Effector memory CD8-positive, alpha-beta T cell (primary cell): Measurements from ENCODE around the gene NEU1.
"Not testable (repeated sequence)": the region's sequence is repeated elsewhere in the genome, so short reads cannot be mapped to it uniquely, and the experiment has no call there.

ENCODE experiments used
- ATAC-seq: fragments of 150-1000 bp; cut with Tn5 transposase; replicated peaks from 2 replicates; pipeline ENCODE4 v1.10.0; 2021; ENCODE audit warnings: mild to moderate bottlenecking, moderate library complexity
- DNase-seq, 3 experiments: peaks; one replicate each; pipeline ENCODE4 v3.0.0; 2021
- H3K27ac Mint-ChIP-seq, 2 donors: one replicate each; pipeline ENCODE4 v1.8.0; 2022; ENCODE audit warnings: mild to moderate bottlenecking in 2 of 2, mixed read lengths in 2 of 2, moderate library complexity in 2 of 2
- H3K27me3 Mint-ChIP-seq, 2 donors: one replicate each; pipeline ENCODE4 v1.8.0; 2022; ENCODE audit warnings: mixed read lengths in 2 of 2
- H3K36me3 Mint-ChIP-seq: one replicate; pipeline ENCODE4 v1.8.0; 2022; ENCODE audit warnings: mild to moderate bottlenecking, moderate library complexity, mixed read lengths; ENCODE audit not compliant: insufficient read depth
- H3K4me1 Mint-ChIP-seq, 2 donors: one replicate each; pipeline ENCODE4 v1.8.0; 2022; ENCODE audit warnings: low read depth in 2 of 2, mixed read lengths in 2 of 2
- H3K4me3 Mint-ChIP-seq, 2 donors: one replicate each; pipeline ENCODE4 v1.8.0; 2022; ENCODE audit warnings: mild to moderate bottlenecking in 2 of 2, mixed read lengths in 2 of 2, moderate library complexity in 2 of 2
- H3K9me3 Mint-ChIP-seq, 2 donors: one replicate each; pipeline ENCODE4 v1.8.0; 2022; ENCODE audit warnings: mixed read lengths in 2 of 2

Gene NEU1

DNA sequence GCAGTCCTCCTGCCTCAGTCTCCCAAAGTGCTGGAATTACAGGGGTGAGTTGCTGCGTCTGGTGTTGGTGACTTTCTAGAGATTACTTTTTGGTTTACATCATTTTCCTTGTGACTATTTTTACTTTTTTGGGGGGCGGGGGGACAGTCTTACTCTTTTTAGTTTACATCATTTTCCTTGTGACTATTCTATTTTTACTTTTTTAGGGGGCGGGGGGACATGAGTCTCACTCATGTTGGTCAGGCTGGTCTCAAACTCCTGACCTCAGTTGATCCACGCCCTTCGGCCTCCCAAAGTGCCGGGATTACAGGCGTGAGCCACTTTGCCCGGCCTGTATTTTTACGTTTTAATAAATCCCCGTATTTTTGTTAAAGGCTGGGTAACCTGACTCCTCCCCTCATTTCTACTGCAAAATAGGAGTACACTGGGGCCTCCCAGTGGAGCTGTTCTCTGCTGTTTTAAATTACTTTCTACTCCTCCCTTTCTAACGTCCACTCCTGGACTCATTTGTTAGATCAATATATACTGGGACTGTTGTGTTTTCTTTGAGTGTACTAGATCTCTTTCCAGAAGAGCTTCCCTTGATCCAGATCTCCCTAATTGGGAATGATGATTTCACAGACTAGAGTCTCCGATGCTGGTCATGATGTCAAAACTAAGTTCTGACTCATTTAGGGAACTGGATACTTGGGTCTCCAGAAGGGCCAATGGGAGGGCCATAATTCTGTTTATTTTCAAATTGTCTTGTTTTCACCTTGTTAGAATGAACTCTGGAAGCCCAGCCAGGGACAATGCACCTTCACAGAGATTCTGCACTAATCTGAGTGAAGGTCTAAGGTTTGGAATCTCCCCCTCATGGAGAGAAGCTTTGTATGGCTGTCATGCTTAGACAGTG, 25.9 kb downstream of the NEU1 start:
- H3K4me1 Mint-ChIP-seq, result peaks cover 26 to 29% of the 10 kb centered on the region in 2 donors
- no peak for ATAC-seq
- peaks cover 78% of the 10 kb centered on the region for H3K36me3 Mint-ChIP-seq
- peak overlapping the region; percentile 85 to 93 for H3K4me3 Mint-ChIP-seq
- H3K27me3 Mint-ChIP-seq, result no peaks in the 10 kb centered on the region
- H3K27ac Mint-ChIP-seq, result peak overlapping the region; percentile 99 to 100
- no peaks in the 10 kb centered on the region for H3K9me3 Mint-ChIP-seq
- no peak for DNase-seq

DNA sequence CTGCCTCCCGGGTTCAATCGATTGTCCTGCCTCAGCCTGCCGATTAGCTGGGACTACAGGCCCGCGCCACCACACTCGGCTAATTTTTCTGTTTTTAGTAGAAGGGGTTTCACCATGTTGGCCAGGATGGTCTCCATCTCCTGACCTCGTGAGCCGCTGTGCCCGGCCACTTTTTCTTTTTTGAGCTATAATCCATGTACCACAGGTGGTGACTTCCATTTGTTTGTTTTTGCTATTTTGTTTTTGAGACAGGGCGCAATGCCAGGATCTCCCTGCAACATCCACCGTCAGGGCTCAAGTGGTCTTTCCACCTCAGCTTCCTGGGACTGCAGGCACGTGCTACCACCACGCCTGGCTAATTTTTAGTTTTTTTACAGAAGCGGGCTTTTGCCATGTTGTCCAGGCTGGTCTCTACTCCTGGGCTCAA, 26.6 kb downstream of the NEU1 start:
- DNase-seq (no peak), ATAC-seq (no peak)
- Mint-ChIP-seq H3K27me3 (no peaks in the 10 kb centered on the region), H3K9me3 (no peaks in the 10 kb centered on the region), H3K36me3 (peaks cover 71% of the 10 kb centered on the region), H3K4me1 (peaks cover 26 to 29% of the 10 kb centered on the region in 2 donors), H3K4me3 (peak overlapping the region; percentile 85 to 93), H3K27ac (peak overlapping the region; percentile 99 to 100)

DNA sequence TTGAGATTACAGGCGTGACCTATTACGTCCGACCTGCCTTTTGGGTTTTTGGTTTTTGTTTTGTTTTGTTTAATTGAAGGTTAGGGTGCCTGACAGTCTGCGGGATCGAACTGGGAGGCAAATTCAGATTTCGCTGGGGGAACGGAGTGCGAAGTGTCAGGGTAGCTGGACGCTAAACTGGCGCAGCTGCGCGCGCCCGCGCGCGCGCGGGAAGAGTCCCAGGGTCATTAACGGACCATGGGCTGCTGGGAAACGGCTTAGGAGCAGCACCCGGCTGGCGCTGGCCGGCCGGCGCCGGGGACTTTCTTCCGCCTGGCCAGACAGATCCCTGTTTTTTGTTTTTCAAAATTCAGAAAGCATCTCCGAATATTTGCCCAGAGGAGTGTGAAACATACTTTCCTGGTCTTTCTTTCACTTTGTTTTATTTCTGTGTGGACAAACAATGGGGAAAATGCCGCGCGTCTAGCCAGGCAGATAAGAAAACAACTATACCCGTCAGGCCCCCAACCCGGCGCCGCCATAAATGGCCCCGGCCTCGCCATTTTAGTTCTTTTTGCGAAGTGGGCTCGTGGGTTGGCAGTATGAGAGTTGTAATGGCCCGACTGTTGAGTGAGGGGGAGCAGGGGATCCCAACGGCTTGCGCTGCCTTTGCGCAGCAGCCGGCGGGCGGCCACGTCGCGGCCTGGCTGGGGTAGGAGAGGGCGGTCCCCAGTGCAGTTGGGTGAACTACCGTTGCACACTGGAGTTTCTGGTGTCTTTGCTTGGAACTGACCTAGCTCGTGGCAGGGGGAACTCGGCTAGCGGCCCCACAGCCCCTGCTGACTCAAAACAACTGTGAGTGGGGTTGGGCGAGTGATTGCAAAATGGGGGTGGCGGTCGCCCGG, 28.0 kb downstream of the NEU1 start:
- Mint-ChIP-seq H3K4me3 (peak overlapping the region; percentile 85 to 93), H3K9me3 (no peaks in the 10 kb centered on the region), H3K36me3 (peaks cover 57% of the 10 kb centered on the region), H3K4me1 (peaks cover 31 to 44% of the 10 kb centered on the region in 2 donors), H3K27me3 (no peaks in the 10 kb centered on the region), H3K27ac (peak overlapping the region; percentile 99 to 100)
- peak; percentile 67 for ATAC-seq
- DNase-seq, result peak; percentile 68 to 83 (median 74)

DNA sequence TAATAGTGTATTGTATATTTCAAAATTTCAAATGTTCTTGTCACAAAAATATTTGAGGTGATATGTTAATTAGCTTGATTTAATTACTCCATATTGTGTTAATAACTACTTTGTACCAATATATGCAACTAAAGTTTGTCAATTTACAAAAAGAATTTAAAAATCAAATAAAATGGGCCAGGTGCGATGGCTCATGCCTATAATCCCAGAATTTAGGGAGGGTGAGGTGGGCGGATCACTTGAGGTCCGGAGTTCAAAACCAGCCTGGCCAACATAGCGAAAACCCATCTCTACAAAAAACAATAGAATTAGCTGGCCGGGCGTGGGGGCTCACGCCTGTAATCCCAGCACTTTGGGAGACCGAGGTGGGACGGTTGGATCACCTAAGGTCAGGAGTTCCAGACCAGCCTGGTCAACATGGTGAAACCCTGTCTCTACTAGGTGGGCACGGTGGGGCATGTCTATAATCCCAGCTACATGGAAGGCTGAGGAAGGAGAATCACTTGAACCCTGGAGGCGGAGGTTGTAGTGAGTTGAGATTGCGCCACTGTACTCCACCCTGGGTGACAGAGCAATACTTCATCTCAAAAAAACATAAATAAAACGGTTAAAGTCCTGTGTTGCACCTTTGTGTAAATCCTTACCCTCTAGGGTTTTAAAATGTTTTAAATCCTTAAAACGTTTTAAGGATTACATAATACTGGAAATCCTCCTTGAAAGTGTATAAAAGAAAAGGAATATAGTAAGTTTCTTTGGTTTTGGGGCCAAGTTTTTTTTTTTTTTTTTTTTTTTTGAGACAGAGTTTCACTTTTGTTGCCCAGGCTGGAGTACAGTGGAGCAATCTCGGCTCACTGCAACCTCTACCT, 31.0 kb downstream of the NEU1 start:
- Mint-ChIP-seq H3K4me1 (peaks cover 29 to 39% of the 10 kb centered on the region in 2 donors), H3K27ac (peak overlapping the region in 1 of 2 donors; percentile 44)
- DNase-seq, result no peak

DNA sequence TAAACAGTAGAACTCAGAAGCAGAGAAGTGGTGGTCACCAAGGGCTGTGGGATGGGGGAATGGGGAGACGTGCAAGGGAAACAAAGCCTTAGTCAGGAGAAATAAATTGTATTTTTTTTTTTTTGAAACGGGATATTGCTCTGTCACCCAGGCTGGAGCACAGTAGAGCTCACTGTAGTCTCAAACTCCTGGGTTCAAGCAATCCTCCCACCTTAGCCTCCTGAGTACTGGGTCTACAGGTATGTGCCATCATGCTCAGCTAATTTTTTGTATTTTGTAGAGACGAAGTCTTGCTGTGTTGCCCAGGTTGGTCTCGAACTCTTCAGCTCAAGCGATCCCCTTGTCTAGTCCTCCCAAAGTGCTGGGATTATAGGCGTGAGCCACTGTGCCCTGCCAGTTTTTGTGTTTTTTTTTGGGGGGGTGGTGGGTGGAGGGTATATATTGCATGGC, 31.7 kb downstream of the NEU1 start:
- Mint-ChIP-seq H3K36me3 (peaks cover 28% of the 10 kb centered on the region), H3K27ac (peak overlapping the region; percentile 90 to 93), H3K4me1 (peaks cover 23 to 35% of the 10 kb centered on the region in 2 donors), H3K4me3 (peak overlapping the region; percentile 87 to 88), H3K9me3 (no peaks in the 10 kb centered on the region), H3K27me3 (no peaks in the 10 kb centered on the region)
- DNase-seq (no peak), ATAC-seq (no peak)

More for the DNA sequence above, 31.0 kb downstream of the NEU1 start:
- no peaks in the 10 kb centered on the region for H3K9me3 Mint-ChIP-seq
- peaks cover 34% of the 10 kb centered on the region for H3K36me3 Mint-ChIP-seq
- ATAC-seq, result no peak
- no peaks in the 10 kb centered on the region for H3K27me3 Mint-ChIP-seq
- peak overlapping the region; percentile 87 to 88 for H3K4me3 Mint-ChIP-seq

DNA sequence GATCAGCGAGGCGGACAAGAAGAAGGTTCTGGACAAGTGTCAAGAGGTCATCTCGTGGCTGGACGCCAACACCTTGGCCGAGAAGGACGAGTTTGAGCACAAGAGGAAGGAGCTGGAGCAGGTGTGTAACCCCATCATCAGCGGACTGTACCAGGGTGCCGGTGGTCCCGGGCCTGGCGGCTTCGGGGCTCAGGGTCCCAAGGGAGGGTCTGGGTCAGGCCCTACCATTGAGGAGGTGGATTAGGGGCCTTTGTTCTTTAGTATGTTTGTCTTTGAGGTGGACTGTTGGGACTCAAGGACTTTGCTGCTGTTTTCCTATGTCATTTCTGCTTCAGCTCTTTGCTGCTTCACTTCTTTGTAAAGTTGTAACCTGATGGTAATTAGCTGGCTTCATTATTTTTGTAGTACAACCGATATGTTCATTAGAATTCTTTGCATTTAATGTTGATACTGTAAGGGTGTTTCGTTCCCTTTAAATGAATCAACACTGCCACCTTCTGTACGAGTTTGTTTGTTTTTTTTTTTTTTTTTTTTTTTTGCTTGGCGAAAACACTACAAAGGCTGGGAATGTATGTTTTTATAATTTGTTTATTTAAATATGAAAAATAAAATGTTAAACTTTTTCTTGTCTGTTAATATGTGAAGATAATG, 32.9 kb downstream of the NEU1 start:
- Mint-ChIP-seq H3K4me3 (peak overlapping the region; percentile 87 to 88), H3K9me3 (no peaks in the 10 kb centered on the region), H3K27ac (peak overlapping the region; percentile 90 to 93), H3K36me3 (peaks cover 20% of the 10 kb centered on the region), H3K4me1 (peaks cover 17 to 33% of the 10 kb centered on the region in 2 donors), H3K27me3 (no peaks in the 10 kb centered on the region)
- no peak for DNase-seq
- ATAC-seq, result peak; percentile 31

DNA sequence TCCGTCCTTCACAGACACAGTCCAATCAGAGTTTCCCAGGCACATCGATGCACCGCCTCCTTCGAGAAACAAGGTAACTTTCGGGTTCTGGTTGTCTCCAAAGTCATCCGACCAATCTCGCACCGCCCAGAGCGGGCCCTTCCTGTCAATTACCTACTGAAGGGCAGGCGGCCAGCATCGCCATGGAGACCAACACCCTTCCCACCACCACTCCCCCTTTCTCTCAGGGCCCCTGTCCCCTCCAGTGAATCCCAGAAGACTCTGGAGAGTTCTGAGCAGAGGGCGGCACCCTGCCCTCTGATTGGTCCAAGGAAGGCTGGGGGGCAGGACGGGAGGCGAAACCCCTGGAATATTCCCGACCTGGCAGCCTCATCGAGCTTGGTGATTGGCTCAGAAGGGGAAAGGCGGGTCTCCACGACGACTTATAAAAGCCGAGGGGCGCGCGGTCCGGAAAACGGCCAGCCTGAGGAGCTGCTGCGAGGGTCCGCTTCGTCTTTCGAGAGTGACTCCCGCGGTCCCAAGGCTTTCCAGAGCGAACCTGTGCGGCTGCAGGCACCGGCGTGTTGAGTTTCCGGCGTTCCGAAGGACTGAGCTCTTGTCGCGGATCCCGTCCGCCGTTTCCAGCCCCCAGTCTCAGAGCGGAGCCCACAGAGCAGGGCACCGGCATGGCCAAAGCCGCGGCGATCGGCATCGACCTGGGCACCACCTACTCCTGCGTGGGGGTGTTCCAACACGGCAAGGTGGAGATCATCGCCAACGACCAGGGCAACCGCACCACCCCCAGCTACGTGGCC, 35.1 kb downstream of the NEU1 start, which contains the start of gene HSPA1B:
TSS of gene HSPA1B (plus strand) at position 453 of the 794 bp plus-strand sequence. CDS start at position 666, 213 bp downstream.
- H3K4me1 Mint-ChIP-seq, result peaks cover 18 to 39% of the 10 kb centered on the region in 2 donors
- peak within 1 kb of the TSS; percentile 96 to 97 for H3K4me3 Mint-ChIP-seq
- no peaks in the 10 kb centered on the region for H3K27me3 Mint-ChIP-seq
- H3K27ac Mint-ChIP-seq, result peak within 1 kb of the TSS; percentile 96 to 97
- H3K36me3 Mint-ChIP-seq, result peaks cover 12% of the 10 kb centered on the region
- DNase-seq, result peak; percentile 69 to 75 (median 73)
- H3K9me3 Mint-ChIP-seq, result no peaks in the 10 kb centered on the region
- peak; percentile 67 for ATAC-seq

DNA sequence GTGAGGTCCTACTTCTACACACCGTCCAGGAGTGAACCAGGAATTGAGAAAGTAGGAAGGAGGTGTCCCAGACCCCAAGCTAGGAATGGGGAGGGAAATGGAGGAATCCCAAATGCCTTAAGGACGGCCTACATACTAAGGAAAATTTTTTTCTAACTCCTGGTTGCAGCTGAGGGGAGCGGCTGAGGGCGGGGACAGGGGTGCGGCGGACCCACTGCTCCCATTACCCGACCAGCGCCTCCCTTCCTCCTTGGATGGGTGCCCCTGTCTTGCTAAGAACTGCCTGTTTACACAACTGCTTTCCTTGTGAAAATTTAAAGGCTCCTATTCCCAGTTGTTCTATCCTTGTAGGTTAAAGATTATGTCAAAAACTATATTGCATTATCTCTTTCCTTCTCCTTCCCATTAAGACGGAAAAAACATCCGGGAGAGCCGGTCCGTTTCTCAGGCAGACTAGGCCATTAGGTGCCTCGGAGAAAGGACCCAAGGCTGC, 35.8 kb downstream of the NEU1 start:
- Mint-ChIP-seq H3K36me3 (peaks cover 18% of the 10 kb centered on the region), H3K27me3 (no peaks in the 10 kb centered on the region), H3K9me3 (no peaks in the 10 kb centered on the region), H3K4me3 (peak overlapping the region; percentile 96 to 97), H3K27ac (peak overlapping the region; percentile 96 to 97), H3K4me1 (peaks cover 23 to 45% of the 10 kb centered on the region in 2 donors)
- ATAC-seq (peak; percentile 11), DNase-seq (no peak)

DNA sequence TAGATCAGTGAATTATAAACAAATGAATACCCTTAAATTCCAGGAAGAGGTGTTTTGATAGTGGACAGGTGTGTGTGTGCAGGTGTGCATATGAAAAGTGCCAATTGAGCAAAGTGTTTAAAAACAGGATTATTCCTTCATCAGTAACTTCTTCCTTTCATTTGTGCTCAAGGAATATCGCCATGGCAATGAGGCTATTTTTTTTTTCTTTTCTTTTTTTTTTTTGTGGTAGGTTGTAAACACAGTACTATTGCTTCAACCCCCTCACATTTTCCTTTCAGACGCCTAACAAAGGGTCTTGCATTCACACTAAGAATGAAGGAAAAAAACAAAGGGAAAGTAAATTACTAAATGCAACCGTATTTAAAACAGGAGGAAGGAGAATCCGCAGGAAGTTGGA, 37.1 kb downstream of the NEU1 start:
- H3K36me3 Mint-ChIP-seq, result peaks cover 21% of the 10 kb centered on the region
- peak overlapping the region; percentile 96 to 97 for H3K27ac Mint-ChIP-seq
- ATAC-seq (no peak), DNase-seq (no peak)
- no peaks in the 10 kb centered on the region for H3K9me3 Mint-ChIP-seq
- H3K4me3 Mint-ChIP-seq, result peak overlapping the region; percentile 96 to 97
- peaks cover 25 to 46% of the 10 kb centered on the region in 2 donors for H3K4me1 Mint-ChIP-seq
- H3K27me3 Mint-ChIP-seq, result no peaks in the 10 kb centered on the region

DNA sequence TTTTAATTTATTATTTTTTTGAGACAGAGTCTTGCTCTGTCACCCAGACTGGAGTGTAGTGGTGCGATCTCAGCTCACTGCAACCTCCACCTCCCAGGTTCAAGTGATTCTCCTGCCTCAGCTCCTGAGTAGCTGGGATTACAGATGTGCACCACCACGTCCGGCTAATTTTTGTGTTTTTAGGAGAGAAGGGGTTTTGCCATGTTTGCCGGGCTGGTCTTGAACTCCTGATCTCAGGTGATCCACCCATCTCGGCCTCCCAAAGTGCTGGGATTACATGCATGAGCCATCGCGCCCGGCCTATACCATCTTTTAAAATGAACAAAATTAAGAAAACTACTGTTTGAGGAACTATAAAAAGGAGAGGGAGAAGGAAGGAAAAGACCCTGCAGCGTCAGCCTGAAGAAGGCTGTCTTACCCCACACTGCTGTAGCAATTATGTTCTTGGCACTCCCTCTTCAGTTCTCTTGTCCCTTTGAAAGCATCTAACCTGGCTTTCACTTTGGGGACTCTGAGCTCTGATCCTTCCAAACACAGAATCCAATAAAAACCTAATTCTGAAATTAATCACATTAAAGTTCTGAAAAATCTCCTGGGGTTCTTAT, 38.9 kb downstream of the NEU1 start:
- peak overlapping the region; percentile 35 to 95 for H3K27ac Mint-ChIP-seq
- not testable (repeated sequence) for DNase-seq, H3K27me3 Mint-ChIP-seq, H3K9me3 Mint-ChIP-seq, ATAC-seq
- peaks cover 21% of the 10 kb centered on the region for H3K36me3 Mint-ChIP-seq
- H3K4me1 Mint-ChIP-seq, result peaks cover 28 to 40% of the 10 kb centered on the region in 2 donors
- peak overlapping the region in 1 of 2 donors; percentile 21 for H3K4me3 Mint-ChIP-seq
